Testis (tissue), 2 donors: ENCODE measurements around the gene MAST4.

Experiments used
- CTCF ChIP-seq, 3 experiments: fragments of 450-650 bp in 2 of 3; fragments of 200-600 bp in 1 of 3; sonication (generic) in 1 of 3; IDR thresholded peaks; one replicate each; pipeline ENCODE4 v1.5.1; 2016 to 2019; ENCODE audit warnings: antibody characterized with exemption in 3 of 3, mild to moderate bottlenecking in 2 of 3, moderate library complexity in 1 of 3
- POLR2A ChIP-seq: fragments of 450-650 bp; IDR thresholded peaks from one replicate; pipeline ENCODE4 v1.6.1; 2017; ENCODE audit warnings: antibody characterized with exemption, mild to moderate bottlenecking, moderate library complexity

DNA sequence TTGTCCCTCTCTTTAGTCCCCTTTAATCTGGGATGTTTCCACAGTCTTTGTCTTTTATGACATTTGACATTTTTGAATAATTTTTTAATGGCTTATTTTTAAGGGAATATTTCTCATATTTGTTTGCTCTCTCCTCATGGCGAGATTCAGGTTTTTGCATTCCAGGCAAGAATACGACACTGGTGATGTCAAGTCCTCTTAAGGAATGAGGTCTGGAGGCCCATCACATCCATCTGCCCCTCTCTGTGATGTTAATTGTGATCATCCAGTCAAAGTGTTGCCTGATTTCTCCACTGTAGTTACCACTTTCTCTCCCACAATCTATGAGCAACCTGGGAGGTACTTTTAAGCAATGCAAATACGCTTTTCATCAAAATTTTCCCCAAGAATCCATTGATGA is 193.2 kb downstream of the MAST4 start:
- TF ChIP-seq POLR2A (no peak), CTCF (IDR thresholded peaks at IDR 0.05) (no peak)
